GM21529 (cell line): ENCODE measurements around the gene MRPS9.
A peak's percentile ranks its signal among the peaks of the same experiment; 100 is the strongest.

ENCODE experiments used
- ATAC-seq: cut with Tn5 transposase; IDR thresholded peaks from one replicate; pipeline ENCODE4 v1.9.1; 2021; ENCODE audit not compliant: unreplicated experiment

The MRPS9 gene

GRCh38 chr2:105117565-105117964 is 79.7 kb downstream of the MRPS9 start:
- ATAC-seq, result no peak

GRCh38 chr2:105118960-105119359 is 81.1 kb downstream of the MRPS9 start:
- no peak for ATAC-seq

GRCh38 chr2:105121434-105121833 is 83.6 kb downstream of the MRPS9 start:
- ATAC-seq, result no peak

- ATAC-seq, result no peak
Measured at GRCh38 chr2:105125428-105125827, 87.6 kb downstream of the MRPS9 start.

GRCh38 chr2:105125920-105126319 is 88.1 kb downstream of the MRPS9 start:
- ATAC-seq, result no peak

GRCh38 chr2:105126336-105126735 is 88.5 kb downstream of the MRPS9 start:
- no peak for ATAC-seq

GRCh38 chr2:105127289-105127915 is 89.5 kb downstream of the MRPS9 start:
- no peak for ATAC-seq

- ATAC-seq, result peak; percentile 91
Measured at GRCh38 chr2:105129722-105130232, 91.9 kb downstream of the MRPS9 start.

GRCh38 chr2:105130546-105130945 is 92.7 kb downstream of the MRPS9 start:
- ATAC-seq, result no peak

- no peak for ATAC-seq
Measured at GRCh38 chr2:105134081-105134480, 96.2 kb downstream of the MRPS9 start.

GRCh38 chr2:105135436-105135835 is 97.6 kb downstream of the MRPS9 start:
- no peak for ATAC-seq

- no peak for ATAC-seq
Measured at GRCh38 chr2:105136394-105136793, 98.5 kb downstream of the MRPS9 start.

- ATAC-seq, result no peak
Measured at GRCh38 chr2:105138643-105139042, 100.8 kb downstream of the MRPS9 start.

GRCh38 chr2:105139556-105140239 is 101.8 kb downstream of the MRPS9 start:
- ATAC-seq, result no peak

GRCh38 chr2:105140240-105140568 is 102.3 kb downstream of the MRPS9 start:
- ATAC-seq, result no peak

GRCh38 chr2:105141099-105141614 is 103.3 kb downstream of the MRPS9 start:
- ATAC-seq, result no peak

GRCh38 chr2:105142239-105142638 is 104.4 kb downstream of the MRPS9 start:
- no peak for ATAC-seq

GRCh38 chr2:105143094-105143466 is 105.2 kb downstream of the MRPS9 start:
- no peak for ATAC-seq

- ATAC-seq, result no peak
Measured at GRCh38 chr2:105143467-105144151, 105.7 kb downstream of the MRPS9 start.

GRCh38 chr2:105144152-105144940 is 106.5 kb downstream of the MRPS9 start:
- ATAC-seq, result no peak

- peak; percentile 62 for ATAC-seq
Measured at GRCh38 chr2:105144941-105145300, 107.1 kb downstream of the MRPS9 start.
